NCI-H1417 treated with DMSO at 0.1 percent for 48 hours (cell line): ENCODE measurements around the gene RYK.
"Not testable (repeated sequence)": the region's sequence is repeated elsewhere in the genome, so short reads cannot be mapped to it uniquely, and the experiment has no call there.

Experiments used
- DNase-seq: peaks from one replicate; lab custom pipeline; 2025; lab: John Stamatoyannopoulos, UW

RYK gene

DNA sequence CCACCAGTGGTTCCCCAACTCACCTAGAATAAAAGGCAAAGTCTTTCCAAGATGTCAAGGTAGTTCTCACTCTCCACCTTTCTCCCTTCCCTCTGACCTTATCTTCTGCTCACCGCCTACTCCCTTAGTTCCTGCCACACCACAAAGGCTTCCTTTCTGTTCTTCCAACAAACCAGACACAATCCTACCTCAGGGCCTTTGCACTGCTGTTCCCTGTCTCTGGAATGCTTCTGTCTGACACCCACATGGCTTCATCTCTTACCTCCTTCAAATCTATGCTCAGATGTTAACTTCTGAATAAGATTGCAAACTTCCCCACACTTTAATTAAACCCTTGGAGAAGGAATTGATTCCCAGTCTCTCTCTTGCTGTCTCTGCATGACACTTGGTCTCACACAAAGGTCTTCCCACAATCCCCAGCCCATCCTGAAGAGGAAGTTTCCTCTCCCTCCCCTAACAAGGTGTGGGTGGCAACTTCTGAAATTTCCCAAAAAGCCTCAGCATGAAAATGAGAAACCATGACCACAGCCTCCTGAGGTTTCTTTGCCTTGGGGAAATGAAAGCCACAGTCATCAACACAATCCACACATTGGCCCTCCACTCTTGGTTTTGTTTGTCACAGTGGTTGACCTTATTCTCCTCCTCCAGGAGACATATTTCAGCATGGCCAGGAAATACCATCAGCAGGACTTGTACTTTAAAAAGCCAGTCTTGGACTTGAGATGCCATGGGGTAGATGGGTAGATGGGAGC lies 3.0 kb upstream of the RYK start:
- DNase-seq, result no peak

DNA sequence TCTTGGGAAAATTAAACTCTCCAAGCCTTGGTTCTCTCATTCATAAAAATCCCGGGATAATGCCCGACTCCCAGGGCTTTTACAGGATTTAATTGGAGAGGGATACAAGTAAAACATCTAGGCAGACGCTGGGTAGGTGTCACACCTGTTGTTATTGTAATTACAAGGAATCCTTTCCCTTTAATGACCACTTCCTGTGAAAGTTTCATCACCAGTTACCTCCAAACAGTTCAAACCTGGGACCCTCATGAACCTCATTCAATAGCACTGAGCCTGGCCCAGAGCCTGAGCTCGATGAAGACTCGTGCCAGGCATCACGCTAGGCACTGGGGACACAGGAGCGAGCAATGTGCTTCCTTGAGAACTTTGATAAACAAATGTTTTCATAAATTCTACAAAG lies 2.1 kb upstream of the RYK start:
- DNase-seq, result no peak

DNA sequence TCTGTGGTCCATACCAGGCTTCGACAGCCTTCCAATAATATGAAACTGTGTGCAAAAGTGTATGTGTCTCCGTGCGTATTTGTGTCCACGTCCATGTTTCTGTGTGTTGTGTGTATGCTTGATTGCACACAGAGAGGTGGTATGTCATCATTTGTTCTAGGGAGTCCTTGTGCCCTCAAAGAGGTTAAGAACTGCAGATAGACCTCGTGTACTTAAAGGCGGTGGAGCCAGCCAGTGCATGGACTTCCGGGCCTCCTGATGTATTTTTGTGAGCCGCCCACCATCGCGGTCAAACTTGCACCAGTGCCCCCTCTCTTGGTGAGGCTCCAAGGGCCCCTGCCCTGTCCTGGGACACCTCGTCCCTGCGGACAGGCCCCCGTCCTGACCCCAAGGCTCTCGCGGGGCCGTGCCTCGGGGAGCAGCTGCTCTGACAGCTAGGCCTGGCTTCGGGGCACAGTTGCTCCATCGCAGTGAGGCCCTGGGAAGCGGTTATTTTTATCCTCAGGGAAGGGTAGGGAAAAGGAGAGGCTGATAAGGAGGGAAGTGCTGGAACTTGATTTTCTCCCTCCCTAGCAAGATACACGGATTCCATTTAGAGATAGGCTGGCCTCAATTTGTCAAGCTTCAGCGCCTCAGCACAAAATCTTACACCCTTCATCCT lies 1.2 kb upstream of the RYK start:
- DNase-seq, result no peak

DNA sequence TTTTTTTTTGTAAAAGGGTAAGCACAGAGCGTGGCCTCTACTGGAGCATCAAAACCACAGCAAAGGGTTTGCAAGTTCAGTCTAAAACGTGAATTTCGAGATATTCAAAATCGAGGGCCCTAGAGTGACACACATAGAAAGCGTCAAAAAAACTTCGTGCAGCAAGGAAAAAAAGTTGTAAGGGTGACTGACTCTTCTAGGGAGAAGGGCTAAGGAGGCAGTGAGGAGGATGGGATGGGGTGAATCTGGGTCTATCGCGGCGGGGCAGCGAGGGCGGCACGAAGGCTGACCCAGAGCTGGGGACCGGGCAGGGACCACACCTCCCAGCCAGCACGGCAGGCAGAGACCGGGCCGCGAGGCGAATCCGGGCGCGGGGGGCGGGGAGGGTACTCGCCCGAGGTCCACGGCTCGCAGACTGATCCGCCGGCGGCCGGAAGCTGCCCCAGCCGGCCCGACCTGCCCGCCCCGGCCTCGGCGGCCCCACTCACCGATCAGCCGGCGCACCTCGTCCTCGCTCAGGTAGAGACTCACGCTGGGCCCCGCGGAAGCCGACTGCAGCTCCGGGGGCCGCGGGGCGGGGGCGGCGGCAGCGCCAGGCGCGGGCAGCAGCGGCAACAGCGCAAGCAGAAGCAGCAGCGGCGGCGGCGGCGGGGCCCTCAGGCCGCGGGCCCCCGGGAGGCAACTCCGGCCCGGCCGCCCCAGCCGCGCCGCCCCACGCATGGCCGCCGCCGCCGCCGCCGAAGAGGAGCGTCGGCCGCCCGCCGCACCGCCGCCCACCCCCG lies 533 bp downstream of the RYK start:
- no peak for DNase-seq

DNA sequence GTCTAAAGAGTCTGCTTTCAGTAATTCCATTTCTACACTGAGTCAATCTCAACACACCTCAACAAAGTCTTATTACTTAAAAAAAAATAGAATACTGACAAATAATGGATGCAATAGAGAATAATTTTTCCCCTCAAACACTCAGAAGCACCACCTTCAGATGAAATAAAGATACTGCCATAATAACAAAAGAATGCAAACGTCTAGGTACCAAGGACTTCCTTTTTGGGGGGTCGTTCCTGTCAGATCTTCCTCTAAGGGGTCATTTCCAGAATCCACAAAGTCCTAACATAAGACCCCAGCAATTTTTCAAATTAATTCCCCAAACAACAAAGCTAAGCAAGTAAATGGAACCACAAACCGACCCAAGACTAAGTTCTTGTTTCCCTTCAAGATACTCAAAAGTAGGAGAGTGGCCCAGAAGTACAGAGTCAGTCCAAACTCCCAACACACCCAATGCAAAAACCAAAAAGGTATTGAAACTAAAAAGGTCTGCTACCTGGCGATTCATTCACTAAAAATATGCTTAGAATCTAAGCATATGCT lies 1.3 kb downstream of the RYK start:
- no peak for DNase-seq

DNA sequence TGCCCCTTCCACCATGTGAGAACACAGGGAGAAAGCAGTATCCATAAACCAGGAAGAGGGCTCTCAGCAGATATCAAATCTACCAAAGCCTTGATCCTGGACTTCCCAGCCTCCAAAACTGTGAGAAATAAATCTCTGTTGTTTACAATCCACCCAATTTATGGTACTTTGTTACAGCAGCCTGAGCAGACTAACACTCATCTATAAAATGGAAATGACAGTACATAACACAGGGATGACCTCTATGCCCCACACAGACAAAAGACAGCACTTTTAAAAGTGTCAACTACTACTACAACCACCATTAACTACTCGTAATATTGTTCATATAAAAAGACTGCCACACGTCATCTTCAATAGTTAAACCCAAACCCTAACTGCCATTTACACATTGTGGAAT lies 5.7 kb downstream of the RYK start:
- no peak for DNase-seq

DNA sequence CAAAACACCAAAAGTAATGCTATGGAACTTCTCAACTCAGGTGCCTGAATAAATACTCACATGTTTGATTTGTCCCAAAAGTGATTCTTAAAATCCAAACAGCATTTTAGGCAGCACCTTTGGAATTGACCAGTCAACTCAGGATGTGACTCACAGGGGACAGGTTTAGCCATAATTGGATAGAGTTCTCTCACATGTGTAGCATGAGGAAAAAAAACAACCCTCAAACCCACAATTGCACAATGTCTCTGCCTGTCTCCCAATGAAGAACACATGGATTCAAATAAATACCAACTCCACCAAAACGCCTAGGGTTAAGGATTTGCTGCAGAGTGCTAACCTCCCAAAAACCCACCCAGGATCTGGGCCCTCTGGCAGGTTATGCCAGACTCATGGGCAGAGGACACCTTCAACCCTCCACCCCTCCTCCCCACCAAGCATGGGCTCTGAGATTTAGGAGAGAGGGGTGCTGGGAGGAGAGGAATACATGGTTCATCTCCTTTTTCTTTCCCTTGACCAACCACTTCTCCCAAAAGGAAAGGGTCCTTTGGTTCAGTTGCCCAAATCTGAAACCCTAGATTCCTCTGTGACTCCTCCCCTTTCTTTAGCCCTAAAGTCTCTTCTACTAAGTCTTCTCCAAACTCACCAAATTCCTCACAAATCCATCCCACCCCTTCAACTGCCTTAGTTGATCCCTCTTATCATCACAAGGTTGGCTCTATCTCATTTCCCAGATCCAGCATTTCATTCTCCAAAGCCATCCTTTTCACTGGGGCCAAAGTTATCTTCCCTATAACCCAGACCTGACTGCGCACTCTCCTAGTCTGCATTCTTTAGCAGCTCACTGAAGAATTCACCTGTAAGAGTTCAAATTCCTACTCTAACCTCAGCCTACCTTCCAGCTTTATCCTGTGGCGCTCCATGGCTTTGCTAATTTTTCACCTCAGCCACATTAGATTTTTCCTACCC lies 7.7 kb downstream of the RYK start:
- DNase-seq, result no peak

DNA sequence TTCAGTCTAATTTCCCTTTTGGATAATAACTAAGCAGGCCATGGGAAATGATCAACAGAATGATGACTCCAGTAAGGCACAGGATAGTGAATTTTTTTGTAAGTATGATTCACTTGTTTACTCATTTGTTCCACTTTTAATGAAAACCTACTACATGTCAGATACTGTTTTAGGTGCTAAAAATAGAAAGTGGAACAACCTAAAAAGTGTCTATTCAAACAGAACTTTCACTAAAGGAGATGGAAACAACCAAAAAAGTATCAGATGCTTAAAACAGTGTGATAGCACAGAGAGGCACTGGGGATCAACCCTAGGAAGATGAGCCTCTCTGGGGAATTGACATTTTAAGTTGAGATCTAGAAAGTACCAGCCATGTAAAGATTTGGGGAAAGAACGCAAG lies 11.1 kb downstream of the RYK start:
- no peak for DNase-seq

- DNase-seq, result no peak
Observed at GRCh38 chr3:134237454-134238145, 13.1 kb downstream of the RYK start.

GRCh38 chr3:134236505-134237170 lies 14.0 kb downstream of the RYK start:
- no peak for DNase-seq

DNA sequence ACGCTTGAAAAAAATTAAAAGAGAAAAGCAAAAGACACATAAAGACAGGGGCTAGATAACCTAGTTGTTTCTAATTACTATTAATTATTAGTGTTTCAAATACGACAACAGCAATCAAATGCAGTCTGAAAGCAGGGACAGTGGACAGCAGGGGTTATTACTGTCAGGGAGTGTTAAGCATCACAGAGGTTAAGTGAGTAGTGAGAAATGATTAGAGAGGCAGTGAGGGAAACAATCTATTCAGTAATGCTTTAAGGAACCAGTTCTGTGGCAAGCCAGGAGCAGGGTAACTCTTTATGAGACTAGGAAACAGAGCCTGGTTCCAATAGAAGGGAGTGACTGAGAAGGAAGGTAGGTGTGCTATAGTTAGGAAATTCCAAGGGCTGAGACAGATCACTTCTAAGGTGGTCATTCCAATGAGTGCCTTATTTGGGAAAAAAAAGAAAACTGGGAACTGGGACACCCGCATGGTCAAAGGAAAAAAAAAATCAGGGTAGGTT lies 15.0 kb downstream of the RYK start:
- DNase-seq, result peak; percentile 16

GRCh38 chr3:134232951-134233350 lies 17.7 kb downstream of the RYK start:
- no peak for DNase-seq

- no peak for DNase-seq
Observed at GRCh38 chr3:134232151-134232550, 18.5 kb downstream of the RYK start.

- no peak for DNase-seq
Observed at GRCh38 chr3:134231131-134231530, 19.5 kb downstream of the RYK start.

DNA sequence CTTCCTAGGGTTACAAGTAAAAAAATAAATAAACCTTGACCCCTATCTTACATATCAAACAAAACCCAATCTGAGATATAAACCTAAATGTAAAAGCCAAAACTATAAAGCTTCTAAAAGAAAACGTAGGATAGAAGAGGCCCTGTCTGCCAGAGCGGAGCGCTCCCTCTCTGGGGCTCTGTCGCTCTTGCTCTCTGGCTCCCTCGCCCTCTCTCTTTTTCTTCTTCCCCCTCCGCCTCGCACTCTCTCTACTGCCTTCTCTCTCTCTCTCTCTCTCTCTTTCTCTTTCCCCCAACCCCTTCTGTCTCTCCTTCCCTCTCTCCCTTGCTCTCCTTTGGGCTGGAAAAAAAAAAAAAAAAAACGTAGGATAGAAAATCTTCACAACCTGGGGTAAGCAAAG lies 21.6 kb downstream of the RYK start:
- no peak for DNase-seq

DNA sequence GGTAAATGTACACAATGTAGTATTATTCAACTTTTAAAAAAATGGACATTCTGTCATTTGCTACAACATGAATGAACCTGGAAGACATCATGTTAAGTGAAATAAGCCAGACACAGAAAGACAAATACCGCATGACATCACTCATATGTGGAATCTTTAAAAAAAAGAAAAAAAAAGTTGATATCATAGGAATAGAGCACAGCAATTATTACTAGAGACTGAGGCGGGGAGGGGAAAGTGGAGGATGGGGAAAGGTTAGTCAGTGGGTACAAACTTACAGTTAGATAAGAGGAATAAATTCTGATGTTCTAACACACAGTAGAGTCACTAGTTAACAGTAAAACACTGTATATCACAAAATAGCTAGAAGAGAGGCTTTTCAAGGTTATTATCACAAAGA lies 22.2 kb downstream of the RYK start:
- no peak for DNase-seq

DNA sequence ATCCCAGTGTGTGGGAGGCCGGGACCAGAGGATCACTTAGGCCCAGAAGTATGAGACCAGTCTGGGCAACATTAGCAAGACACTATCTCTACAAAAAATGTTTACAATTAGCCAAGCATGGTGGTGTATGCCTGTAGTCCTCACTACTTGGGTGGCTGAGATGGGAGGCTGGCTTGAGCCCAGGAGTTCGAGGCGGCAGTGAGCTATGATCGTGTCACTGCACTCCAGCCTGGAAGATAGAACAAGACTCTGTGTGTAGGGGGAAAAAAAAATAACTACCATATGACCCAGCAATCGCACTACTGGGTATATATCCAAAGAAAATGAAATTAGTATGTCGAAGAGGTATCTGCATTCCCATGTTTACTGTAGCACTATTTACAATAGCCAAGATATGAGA lies 22.6 kb downstream of the RYK start:
- DNase-seq, result no peak

DNA sequence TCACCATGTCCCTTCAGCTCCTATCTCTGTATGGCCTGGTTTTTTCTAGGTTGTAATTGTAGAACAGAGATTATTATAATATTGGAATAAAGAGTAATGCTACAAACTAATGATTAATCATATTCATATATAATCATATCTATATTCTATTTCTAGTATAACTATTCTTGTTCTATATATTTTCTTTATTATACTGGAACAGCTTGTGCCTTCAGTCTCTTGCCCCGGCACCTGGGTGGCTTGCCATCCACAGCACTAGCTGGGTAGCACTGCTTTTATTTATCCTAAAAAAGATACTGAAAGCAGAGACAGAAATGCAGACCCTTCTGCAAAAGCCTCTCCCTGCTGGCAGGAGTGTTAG lies 25.9 kb downstream of the RYK start:
- DNase-seq, result not testable (repeated sequence)

GRCh38 chr3:134222835-134223234 lies 27.8 kb downstream of the RYK start:
- DNase-seq, result no peak

DNA sequence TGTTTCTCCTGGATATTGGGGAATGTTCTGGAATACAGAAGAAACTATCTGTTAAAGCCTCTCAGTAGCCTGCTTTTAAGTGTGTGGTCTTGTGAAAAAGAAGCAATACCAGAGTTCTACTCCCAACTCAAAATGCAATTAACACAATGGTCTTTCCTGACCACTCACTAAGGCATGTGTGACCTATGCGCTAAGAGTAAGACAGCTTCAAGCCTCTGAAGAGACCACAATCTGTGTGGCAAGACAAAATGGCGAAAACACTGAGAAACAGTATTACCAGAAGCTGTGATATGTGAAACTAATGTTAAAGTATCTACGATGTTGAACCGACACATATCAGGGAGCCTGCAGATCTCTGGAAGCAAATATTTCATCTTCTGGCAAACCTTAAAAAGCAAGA lies 33.8 kb downstream of the RYK start:
- DNase-seq, result no peak
